ENCODE results near the gene SLAMF7.

DNA sequence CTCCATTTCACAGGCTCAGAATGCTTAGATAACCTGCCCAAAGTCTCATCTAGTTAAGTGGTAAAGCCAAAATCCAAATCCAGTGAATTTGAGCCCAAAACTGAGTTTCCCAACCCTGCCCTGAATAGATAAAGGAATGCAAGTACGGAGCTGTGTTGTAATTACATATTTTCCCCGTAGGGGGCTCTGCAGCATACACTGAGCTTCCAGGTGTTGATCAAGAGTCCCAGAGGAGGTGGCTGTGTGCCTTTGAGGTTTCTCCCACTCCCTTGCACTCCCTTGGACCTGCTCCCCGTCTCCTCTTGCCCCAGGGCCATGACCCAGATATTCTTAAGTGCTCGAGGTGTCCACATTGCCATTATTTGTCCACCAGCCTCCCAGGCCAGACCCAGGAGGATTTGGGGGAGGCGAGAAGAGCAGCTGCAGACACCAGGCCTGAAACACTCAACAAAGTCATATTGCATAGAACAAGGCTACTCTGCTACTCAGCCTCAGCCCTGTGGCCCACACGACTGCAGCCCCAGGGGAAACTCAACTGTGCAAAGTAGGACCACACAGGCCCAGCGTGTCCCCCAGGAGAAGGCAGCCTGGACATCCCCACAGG is 38.5 kb downstream of the SLAMF7 start:
- TF ChIP-seq, protein P1, sequence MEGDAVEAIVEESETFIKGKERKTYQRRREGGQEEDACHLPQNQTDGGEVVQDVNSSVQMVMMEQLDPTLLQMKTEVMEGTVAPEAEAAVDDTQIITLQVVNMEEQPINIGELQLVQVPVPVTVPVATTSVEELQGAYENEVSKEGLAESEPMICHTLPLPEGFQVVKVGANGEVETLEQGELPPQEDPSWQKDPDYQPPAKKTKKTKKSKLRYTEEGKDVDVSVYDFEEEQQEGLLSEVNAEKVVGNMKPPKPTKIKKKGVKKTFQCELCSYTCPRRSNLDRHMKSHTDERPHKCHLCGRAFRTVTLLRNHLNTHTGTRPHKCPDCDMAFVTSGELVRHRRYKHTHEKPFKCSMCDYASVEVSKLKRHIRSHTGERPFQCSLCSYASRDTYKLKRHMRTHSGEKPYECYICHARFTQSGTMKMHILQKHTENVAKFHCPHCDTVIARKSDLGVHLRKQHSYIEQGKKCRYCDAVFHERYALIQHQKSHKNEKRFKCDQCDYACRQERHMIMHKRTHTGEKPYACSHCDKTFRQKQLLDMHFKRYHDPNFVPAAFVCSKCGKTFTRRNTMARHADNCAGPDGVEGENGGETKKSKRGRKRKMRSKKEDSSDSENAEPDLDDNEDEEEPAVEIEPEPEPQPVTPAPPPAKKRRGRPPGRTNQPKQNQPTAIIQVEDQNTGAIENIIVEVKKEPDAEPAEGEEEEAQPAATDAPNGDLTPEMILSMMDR (conservative IDR thresholded peaks at IDR 0.05 in 1 of 2, IDR thresholded peaks at IDR 0.05 in 1 of 2; ENCODE audit: extremely low read depth in 1 of 2, insufficient read depth in 1 of 2, low read depth in 1 of 2, low read length in 2 of 2) = peak; percentile 64 to 73
- TF ChIP-seq EZH2 (IDR thresholded peaks at IDR 0.05; ENCODE audit: borderline replicate concordance, low read length) = no peak
